CD4-positive, alpha-beta T cell (primary cell): ENCODE measurements around the gene TRAK2. TPM values are rescaled to one million over a fixed set of nuclear protein-coding genes. Genes with fewer than 3 reads are reported as not detected.

Source experiments
- ATAC-seq: fragments of 200-7000 bp; cut with Tn5 transposase; one replicate; pipeline ENCODE4 v1.10.0; 2022; ENCODE audit warnings: mild to moderate bottlenecking; ENCODE audit not compliant: poor library complexity
- CTCF ChIA-PET: fragments of 350-600 bp; sonication (Branson Sonifier 250); formaldehyde crosslinking; loops from one replicate; lab custom pipeline; 2021; ENCODE audit warnings: antibody characterized with exemption, inconsistent platforms; lab: Charles Lee
- POLR2A ChIA-PET: fragments of 350-600 bp; sonication (Branson Sonifier 250); formaldehyde crosslinking; loops from one replicate; lab custom pipeline; 2021; ENCODE audit warnings: antibody characterized with exemption, inconsistent platforms; lab: Charles Lee
- DNase-seq, 14 experiments: peaks; one replicate each; pipeline ENCODE4 v3.0.0-alpha.2; 2013 to 2020; ENCODE audit warnings: mixed read lengths in 2 of 14
- H3K27ac ChIP-seq, 2 donors: one replicate each; pipeline versions ENCODE4 v1.5.1 to v1.7.0; 2013; ENCODE audit warnings: low read length in 2 of 2, low read depth in 1 of 2, mild to moderate bottlenecking in 1 of 2
- H3K27me3 ChIP-seq, 2 experiments: 1 replicate in 1 of 2; 2 replicates in 1 of 2; pipeline versions ENCODE4 v1.6.1 to v1.7.0; 2013; ENCODE audit warnings: low read length in 2 of 2, control low read depth in 1 of 2, mild to moderate bottlenecking in 1 of 2, moderate library complexity in 1 of 2; ENCODE audit not compliant: insufficient read depth in 2 of 2, control insufficient read depth in 1 of 2
- H3K36me3 ChIP-seq: one replicate; pipeline ENCODE4 v1.6.1; 2013; ENCODE audit warnings: low read length, control low read depth; ENCODE audit not compliant: insufficient read depth
- H3K4me1 ChIP-seq: one replicate; pipeline ENCODE4 v1.6.1; 2013; ENCODE audit warnings: low read length, control low read depth; ENCODE audit not compliant: insufficient read depth
- H3K4me3 ChIP-seq: one replicate; pipeline ENCODE4 v1.5.1; 2013; ENCODE audit warnings: mild to moderate bottlenecking, low read length, moderate library complexity
- H3K9me3 ChIP-seq, 2 experiments: 1 replicate in 1 of 2; 2 replicates in 1 of 2; pipeline versions ENCODE4 v1.6.1 to v1.7.0; 2013; ENCODE audit warnings: low read length in 2 of 2, mild to moderate bottlenecking in 2 of 2, control low read depth in 1 of 2, moderate library complexity in 1 of 2; ENCODE audit not compliant: control insufficient read depth in 1 of 2, insufficient read depth in 1 of 2
- H3K27ac Mint-ChIP-seq: one replicate; pipeline ENCODE4 v1.8.0; 2020; ENCODE audit warnings: mixed read lengths
- H3K27me3 Mint-ChIP-seq: one replicate; pipeline ENCODE4 v1.8.0; 2021; ENCODE audit warnings: mixed read lengths
- H3K36me3 Mint-ChIP-seq: one replicate; pipeline ENCODE4 v1.8.0; 2021; ENCODE audit warnings: low read depth, mixed read lengths
- H3K4me1 Mint-ChIP-seq: one replicate; pipeline ENCODE4 v1.8.0; 2021; ENCODE audit warnings: low read depth, mixed read lengths
- H3K4me3 Mint-ChIP-seq: one replicate; pipeline ENCODE4 v1.8.0; 2020; ENCODE audit warnings: mild to moderate bottlenecking, mixed read lengths
- H3K9me3 Mint-ChIP-seq: one replicate; pipeline ENCODE4 v1.8.0; 2020; ENCODE audit warnings: mixed read lengths
- CTCF ChIP-seq: fragments of 200-600 bp; IDR thresholded peaks from one replicate; pipeline ENCODE4 v1.8.0; 2022; ENCODE audit warnings: antibody characterized with exemption, mild to moderate bottlenecking
- intact Hi-C, 2 experiments: fragments of 100-400 bp; cut with DNase I in 1 of 2; cut with micrococcal nuclease in 1 of 2; formaldehyde crosslinking; loops; one replicate each; pipeline versions ENCODE4 v1.15.1 to v1.9.0; 2023 to 2025; cut with DNase I, micrococcal nuclease
- total RNA-seq, 174 experiments: library from RNA in 2 of 174; stranded (reverse) in 2 of 174; gene quantifications; one replicate each; pipeline ENCODE4 v1.2.3 and lab custom pipeline; 2021 to 2026

TRAK2 gene
- total RNA-seq, 2 experiments from 2014 or later, result 32.5 to 35.6 TPM

- peaks cover 37% of the 10 kb centered on the region for H3K4me1 Mint-ChIP-seq
- no peak for DNase-seq
- no peak for TF ChIP-seq CTCF
- CTCF ChIA-PET, result interaction anchor here (1.4 kb wide), 1 partner anchor 19 kb away, joined by 3 read pairs; no protein-coding TSS in a partner anchor
- H3K27ac ChIP-seq, result no peak overlapping the region
- H3K36me3 ChIP-seq, result peaks cover 34% of the 10 kb centered on the region
- intact Hi-C loops, result no loop called here
- no peak overlapping the region for H3K4me3 Mint-ChIP-seq
- POLR2A ChIA-PET, result interaction anchor here (1.5 kb wide), 1 partner anchor 49 kb away, joined by 5 read pairs; the partner anchor contains the start of genes STRADB and TRAK2
- no peaks in the 10 kb centered on the region for H3K4me1 ChIP-seq
- no peaks in the 10 kb centered on the region for H3K27me3 ChIP-seq
- H3K27me3 Mint-ChIP-seq, result no peaks in the 10 kb centered on the region
- no peak overlapping the region for H3K27ac Mint-ChIP-seq
- H3K9me3 Mint-ChIP-seq, result no peaks in the 10 kb centered on the region
- H3K9me3 ChIP-seq, result no peaks in the 10 kb centered on the region
- peaks cover 81% of the 10 kb centered on the region for H3K36me3 Mint-ChIP-seq
- no peak for ATAC-seq
- H3K4me3 ChIP-seq, result no peak overlapping the region
Measured at GRCh38 chr2:201401815-201402214, 49.4 kb downstream of the TRAK2 start.

- Histone ChIP-seq H3K36me3 (peaks cover 81% of the 10 kb centered on the region), H3K27ac (no peak overlapping the region), H3K27me3 (no peaks in the 10 kb centered on the region), H3K9me3 (no peaks in the 10 kb centered on the region), H3K4me3 (no peak overlapping the region), H3K4me1 (no peaks in the 10 kb centered on the region)
- TF ChIP-seq CTCF, result no peak
- no peak for ATAC-seq
- CTCF ChIA-PET, result no interaction called here
- POLR2A ChIA-PET, result no interaction called here
- Mint-ChIP-seq H3K4me3 (no peak overlapping the region), H3K27ac (no peak overlapping the region), H3K9me3 (no peaks in the 10 kb centered on the region), H3K4me1 (no peaks in the 10 kb centered on the region), H3K36me3 (peaks cover 88% of the 10 kb centered on the region), H3K27me3 (no peaks in the 10 kb centered on the region)
- DNase-seq, result no peak
- intact Hi-C loops, result no loop called here
Measured at GRCh38 chr2:201396595-201396994, 54.7 kb downstream of the TRAK2 start.

- no peak for DNase-seq
- Mint-ChIP-seq H3K27me3 (no peaks in the 10 kb centered on the region), H3K4me1 (no peaks in the 10 kb centered on the region), H3K4me3 (no peak overlapping the region), H3K9me3 (no peaks in the 10 kb centered on the region), H3K36me3 (peaks cover 95% of the 10 kb centered on the region), H3K27ac (no peak overlapping the region)
- TF ChIP-seq CTCF, result no peak
- Histone ChIP-seq H3K27ac (no peak overlapping the region), H3K36me3 (peaks cover 65% of the 10 kb centered on the region), H3K27me3 (no peaks in the 10 kb centered on the region), H3K4me1 (no peaks in the 10 kb centered on the region), H3K9me3 (no peaks in the 10 kb centered on the region), H3K4me3 (no peak overlapping the region)
- intact Hi-C loops, result no loop called here
- ChIA-PET CTCF (interaction anchor here (0.8 kb wide), 1 partner anchor 19 kb away, joined by 3 read pairs; no protein-coding TSS in a partner anchor), POLR2A (no interaction called here)
- ATAC-seq, result no peak
Measured at GRCh38 chr2:201383136-201383535, 68.1 kb downstream of the TRAK2 start.
